ENCODE measurements around the gene CREB3L2. TPM values are rescaled to one million over a fixed set of nuclear protein-coding genes. Genes with fewer than 3 reads are reported as not detected.

CREB3L2 gene
- total RNA-seq, 2 donors from 2014 or later, result 41.5 to 80.1 TPM

GRCh38 chr7:137961200-137962177 is 40.4 kb downstream of the CREB3L2 start:
- intact Hi-C loops (cut with DNase I), result no loop called here
- ATAC-seq (peak in 1 of 2 donors; percentile 39), DNase-seq (no peak)

- no peak for ATAC-seq
- intact Hi-C loops (cut with DNase I), result no loop called here
Observed at GRCh38 chr7:137960020-137960419, 41.9 kb downstream of the CREB3L2 start.

GRCh38 chr7:137958470-137959431 is 43.1 kb downstream of the CREB3L2 start:
- ATAC-seq (no peak), DNase-seq (no peak)
- intact Hi-C loops (cut with DNase I), result no loop called here

More at GRCh38 chr7:137960020-137960419, 41.9 kb downstream of the CREB3L2 start:
- DNase-seq, result no peak

GRCh38 chr7:137957887-137958286 is 44.0 kb downstream of the CREB3L2 start:
- peak; percentile 59 for DNase-seq
- intact Hi-C loops (cut with DNase I), result no loop called here
- peak; percentile 60 to 67 for ATAC-seq

GRCh38 chr7:137956591-137956990 is 45.3 kb downstream of the CREB3L2 start:
- ATAC-seq (no peak), DNase-seq (no peak)
- intact Hi-C loops (cut with DNase I), result no loop called here

- DNase-seq, result no peak
- intact Hi-C loops (cut with DNase I), result no loop called here
- no peak for ATAC-seq
Observed at GRCh38 chr7:137956183-137956582, 45.7 kb downstream of the CREB3L2 start.

- DNase-seq (no peak), ATAC-seq (no peak)
- intact Hi-C loops (cut with DNase I), result no loop called here
Observed at GRCh38 chr7:137954614-137955013, 47.3 kb downstream of the CREB3L2 start.

- DNase-seq, result no peak
- intact Hi-C loops (cut with DNase I), result no loop called here
- ATAC-seq, result peak in 1 of 2 donors; percentile 66
Observed at GRCh38 chr7:137953665-137954470, 48.0 kb downstream of the CREB3L2 start.

- DNase-seq (no peak), ATAC-seq (peak in 1 of 2 donors; percentile 56)
- intact Hi-C loops (cut with DNase I), result no loop called here
Observed at GRCh38 chr7:137953043-137953664, 48.7 kb downstream of the CREB3L2 start.

GRCh38 chr7:137952426-137952805 is 49.5 kb downstream of the CREB3L2 start:
- intact Hi-C loops (cut with DNase I), result no loop called here
- DNase-seq (no peak), ATAC-seq (no peak)

- ATAC-seq (no peak), DNase-seq (no peak)
- intact Hi-C loops (cut with DNase I), result no loop called here
Observed at GRCh38 chr7:137951700-137952425, 50.0 kb downstream of the CREB3L2 start.

GRCh38 chr7:137950967-137951366 is 50.9 kb downstream of the CREB3L2 start:
- ATAC-seq (no peak), DNase-seq (no peak)
- intact Hi-C loops (cut with DNase I), result no loop called here

GRCh38 chr7:137950263-137950621 is 51.6 kb downstream of the CREB3L2 start:
- intact Hi-C loops (cut with DNase I), result no loop called here
- ATAC-seq, result no peak
- DNase-seq, result no peak

- intact Hi-C loops (cut with DNase I), result no loop called here
- no peak for ATAC-seq
- DNase-seq, result no peak
Observed at GRCh38 chr7:137949416-137950262, 52.2 kb downstream of the CREB3L2 start.

GRCh38 chr7:137948845-137949330 is 53.0 kb downstream of the CREB3L2 start:
- no peak for DNase-seq
- ATAC-seq, result no peak
- intact Hi-C loops (cut with DNase I), result no loop called here

- ATAC-seq, result no peak
- intact Hi-C loops (cut with DNase I), result no loop called here
- no peak for DNase-seq
Observed at GRCh38 chr7:137948083-137948844, 53.6 kb downstream of the CREB3L2 start.
